HEK293 (cell line): ENCODE data around the gene ZGPAT.

Source experiments
- IKZF3 ChIP-seq: fragments of 450-650 bp; IDR thresholded peaks from 2 replicates; pipeline ENCODE4 v1.5.0; 2018; ENCODE audit warnings: missing biosample characterization, mild to moderate bottlenecking, missing genetic modification characterization, moderate library complexity
- SALL2 ChIP-seq: fragments of 450-650 bp; formaldehyde crosslinking; IDR thresholded peaks from 2 replicates; pipeline ENCODE4 v1.5.0; 2017; ENCODE audit warnings: missing biosample characterization, mild to moderate bottlenecking, missing genetic modification characterization, borderline replicate concordance
- SETDB1 ChIP-seq: IDR thresholded peaks from one replicate; pipeline ENCODE4 v1.6.1; 2017; ENCODE audit warnings: mild to moderate bottlenecking, low read length, moderate library complexity, mixed read lengths; ENCODE audit not compliant: insufficient read length
- ZNF560 ChIP-seq: fragments of 450-650 bp; formaldehyde crosslinking; IDR thresholded peaks from 2 replicates; pipeline ENCODE4 v1.5.1; 2017; ENCODE audit warnings: missing biosample characterization, missing genetic modification characterization, borderline replicate concordance
- TF ChIP-seq, protein P1 (sequence below): fragments of 450-650 bp; formaldehyde crosslinking; IDR thresholded peaks from 2 replicates; pipeline ENCODE4 v1.5.1; 2016; ENCODE audit warnings: missing biosample characterization, missing genetic modification characterization

DNA sequence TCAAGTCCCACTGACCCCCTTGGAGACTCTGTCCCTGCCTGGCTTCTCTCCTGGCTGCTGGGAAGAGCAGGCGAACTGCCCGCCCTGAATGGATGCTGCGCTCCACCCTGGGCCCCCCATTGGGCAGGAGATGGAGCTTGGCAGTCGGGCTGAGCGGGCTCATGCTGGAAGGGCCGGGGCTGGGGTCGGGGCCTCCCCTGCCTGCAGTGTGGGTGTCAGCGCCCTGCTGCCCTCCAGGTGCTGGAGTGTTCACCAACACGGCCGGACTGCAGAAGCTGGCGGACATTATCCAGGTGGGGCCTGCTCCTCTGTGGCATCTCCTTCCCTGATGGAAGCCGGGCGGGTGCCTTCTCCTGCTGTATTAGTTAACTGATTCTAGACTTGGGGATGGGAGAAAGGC, 27.4 kb upstream of the ZGPAT start:
- TF ChIP-seq, protein P1, sequence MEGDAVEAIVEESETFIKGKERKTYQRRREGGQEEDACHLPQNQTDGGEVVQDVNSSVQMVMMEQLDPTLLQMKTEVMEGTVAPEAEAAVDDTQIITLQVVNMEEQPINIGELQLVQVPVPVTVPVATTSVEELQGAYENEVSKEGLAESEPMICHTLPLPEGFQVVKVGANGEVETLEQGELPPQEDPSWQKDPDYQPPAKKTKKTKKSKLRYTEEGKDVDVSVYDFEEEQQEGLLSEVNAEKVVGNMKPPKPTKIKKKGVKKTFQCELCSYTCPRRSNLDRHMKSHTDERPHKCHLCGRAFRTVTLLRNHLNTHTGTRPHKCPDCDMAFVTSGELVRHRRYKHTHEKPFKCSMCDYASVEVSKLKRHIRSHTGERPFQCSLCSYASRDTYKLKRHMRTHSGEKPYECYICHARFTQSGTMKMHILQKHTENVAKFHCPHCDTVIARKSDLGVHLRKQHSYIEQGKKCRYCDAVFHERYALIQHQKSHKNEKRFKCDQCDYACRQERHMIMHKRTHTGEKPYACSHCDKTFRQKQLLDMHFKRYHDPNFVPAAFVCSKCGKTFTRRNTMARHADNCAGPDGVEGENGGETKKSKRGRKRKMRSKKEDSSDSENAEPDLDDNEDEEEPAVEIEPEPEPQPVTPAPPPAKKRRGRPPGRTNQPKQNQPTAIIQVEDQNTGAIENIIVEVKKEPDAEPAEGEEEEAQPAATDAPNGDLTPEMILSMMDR (tag by site-specific recombination), result no peak
- TF ChIP-seq IKZF3 (tag by site-specific recombination) (no peak), ZNF560 (no peak), SALL2 (tag by site-specific recombination) (no peak), SETDB1 (no peak)
